NCI-H345 (cell line): Measurements from ENCODE around the gene PNPLA1.

Experiments used
- DNase-seq: peaks from one replicate; lab custom pipeline; 2025; lab: John Stamatoyannopoulos, UW

PNPLA1 gene

DNA sequence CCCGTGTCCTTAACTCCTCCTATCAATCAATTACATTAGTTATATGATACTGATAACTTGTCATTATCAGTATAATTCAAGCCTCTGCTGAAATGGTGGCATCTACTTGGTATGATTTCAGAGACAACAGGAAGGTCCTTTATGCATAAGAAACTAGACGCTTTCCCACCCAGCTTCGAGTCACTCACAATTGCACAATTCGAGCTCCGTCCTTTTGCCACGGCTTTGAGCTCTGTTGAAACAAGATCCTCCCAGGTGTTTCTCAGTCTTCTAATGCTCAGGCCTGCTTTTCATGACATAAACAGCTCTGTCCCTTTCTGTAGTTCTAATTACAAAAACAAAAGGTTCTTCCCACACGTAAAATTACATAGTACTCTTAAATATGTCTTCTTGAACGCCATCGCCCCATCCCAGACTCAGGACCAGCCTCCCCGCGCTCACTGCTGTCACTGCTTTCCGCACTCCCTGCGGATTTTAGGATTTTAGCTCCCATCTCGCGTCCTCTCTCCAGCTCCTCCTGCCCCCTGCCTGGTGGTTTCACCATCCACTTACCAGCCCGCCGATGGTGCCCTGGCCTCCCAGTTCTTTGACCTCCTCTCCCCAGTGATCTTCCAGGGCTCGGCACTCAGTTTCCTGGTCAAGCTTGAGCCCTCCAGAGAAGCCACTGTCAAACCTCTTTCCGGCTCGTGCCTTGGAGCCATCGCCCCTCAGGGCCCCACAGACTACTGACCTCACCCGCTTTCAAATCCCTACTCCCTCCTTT is 23.2 kb upstream of the PNPLA1 start:
- DNase-seq: no peak

DNA sequence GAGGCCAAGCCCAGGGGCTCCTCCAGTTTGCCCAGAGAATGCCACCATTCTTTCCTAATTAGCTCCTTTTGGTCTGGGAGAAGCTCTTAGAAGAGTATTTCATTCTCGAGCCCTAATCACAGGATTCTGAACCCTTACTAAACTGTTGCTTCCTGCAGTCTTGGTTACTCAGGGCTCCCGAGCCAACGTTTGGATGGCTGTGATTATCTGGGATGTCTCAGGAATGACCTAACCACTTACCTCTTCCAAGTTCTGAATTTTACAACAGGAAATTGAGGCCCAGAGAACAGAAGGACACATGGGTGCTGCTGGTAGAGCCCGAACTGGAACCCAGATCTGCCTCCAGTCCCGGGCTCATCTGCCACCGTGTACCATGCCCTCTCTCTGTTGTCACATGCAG is 22.2 kb upstream of the PNPLA1 start:
- DNase-seq: no peak

DNA sequence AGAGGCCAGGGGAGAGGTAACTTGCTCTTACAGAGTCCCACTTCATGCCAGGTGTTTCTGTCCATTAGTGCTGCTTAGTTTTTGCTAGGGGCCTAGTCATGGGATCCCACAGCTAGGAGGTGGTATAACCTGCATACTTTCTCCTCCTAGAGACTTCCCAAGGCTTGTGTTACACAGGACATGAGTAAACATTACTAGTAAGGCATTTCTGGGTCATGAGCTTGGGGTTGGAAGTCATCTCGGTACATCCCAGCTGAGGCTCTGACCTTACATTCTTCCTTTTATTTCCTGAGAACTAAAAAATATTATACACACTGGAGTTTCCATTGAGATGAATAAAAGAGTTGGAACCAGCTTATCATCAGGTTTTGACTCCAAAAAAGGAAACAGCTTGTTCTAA is 20.9 kb upstream of the PNPLA1 start:
- no peak for DNase-seq

DNA sequence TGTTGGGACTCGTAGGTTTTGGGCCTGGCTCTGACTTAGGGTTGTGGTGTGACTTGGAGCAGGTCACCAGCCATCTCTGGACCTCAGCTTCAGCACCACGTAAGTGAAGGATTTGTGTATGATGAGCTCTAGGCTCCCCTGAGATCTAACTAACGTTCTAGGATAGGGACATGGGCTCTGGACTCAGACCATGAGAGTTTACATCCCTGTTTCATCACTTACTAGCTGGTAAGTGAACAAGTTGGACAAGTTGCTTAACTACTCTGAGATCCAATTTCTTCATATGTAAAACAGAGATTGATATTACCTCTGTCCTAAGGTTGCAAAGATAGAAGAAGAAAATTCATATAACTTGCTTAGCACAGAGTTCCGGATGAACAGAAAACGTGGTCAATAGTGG is 20.3 kb upstream of the PNPLA1 start:
- no peak for DNase-seq

DNA sequence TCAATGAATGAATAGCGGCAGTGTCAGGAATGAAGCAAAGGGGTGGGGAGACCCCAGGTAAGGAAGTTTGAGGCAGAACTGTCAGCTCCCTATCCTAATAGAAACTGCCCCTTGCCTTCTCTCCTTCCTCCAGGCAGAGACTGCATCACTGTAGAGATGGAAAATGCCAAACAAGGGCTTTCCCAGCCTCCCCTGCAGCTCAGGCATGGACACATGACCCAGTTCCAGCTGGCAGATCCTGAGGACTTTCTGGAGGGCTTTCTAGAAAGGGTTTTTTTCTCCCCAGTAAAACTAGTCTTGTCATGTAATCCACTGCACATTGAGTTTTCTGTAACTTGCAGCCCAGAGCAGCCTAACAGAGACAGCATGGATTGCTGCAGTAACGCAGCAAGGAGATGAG is 17.9 kb upstream of the PNPLA1 start:
- no peak for DNase-seq

DNA sequence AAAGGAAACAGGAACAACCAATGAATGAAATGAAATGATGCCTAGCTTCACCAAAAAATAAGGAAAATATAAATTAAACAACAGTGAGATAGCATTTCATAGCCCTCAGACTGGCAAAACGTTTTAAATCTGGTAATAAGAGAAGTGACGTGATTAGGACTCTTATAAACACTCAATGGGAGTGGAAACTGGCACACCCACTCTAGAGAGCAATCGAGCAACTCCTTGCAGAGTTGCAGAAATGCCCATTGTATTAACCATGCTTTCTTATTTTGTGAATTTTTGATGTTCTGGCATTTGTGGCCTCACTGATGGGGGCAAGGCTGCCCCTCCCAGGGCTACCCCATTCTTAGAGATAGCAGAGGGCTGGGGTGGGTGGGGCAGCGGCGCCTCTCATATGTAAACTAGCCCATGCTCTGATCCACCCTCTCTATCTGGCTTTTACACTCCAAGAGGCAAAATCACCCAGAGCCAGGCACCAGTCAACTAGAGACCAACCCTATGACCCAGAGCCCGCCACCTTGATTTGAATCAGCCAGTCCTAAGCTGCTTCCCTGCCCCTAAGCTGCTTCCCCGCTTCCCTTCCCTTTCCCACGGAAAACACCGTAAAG is 6.4 kb upstream of the PNPLA1 start:
- no peak for DNase-seq

DNA sequence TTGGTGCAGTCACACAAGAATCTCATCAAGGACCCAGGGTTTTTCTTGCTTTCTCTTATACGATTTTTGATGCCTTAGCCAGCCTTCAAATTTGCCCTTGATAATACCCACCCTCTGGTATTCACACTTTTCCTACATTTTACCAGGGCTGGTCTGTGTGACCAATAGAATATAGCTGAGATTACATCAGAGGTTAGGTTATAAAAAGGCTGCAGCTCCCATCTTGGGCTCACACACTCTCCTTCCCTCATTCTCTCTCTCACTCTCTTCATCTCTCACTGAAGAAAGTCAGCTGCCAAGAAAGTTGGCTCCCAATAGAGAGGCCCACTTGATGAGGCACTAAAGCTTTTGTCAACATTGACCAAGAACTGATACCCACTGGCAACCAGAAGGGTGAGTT is 4.1 kb upstream of the PNPLA1 start:
- DNase-seq: no peak

DNA sequence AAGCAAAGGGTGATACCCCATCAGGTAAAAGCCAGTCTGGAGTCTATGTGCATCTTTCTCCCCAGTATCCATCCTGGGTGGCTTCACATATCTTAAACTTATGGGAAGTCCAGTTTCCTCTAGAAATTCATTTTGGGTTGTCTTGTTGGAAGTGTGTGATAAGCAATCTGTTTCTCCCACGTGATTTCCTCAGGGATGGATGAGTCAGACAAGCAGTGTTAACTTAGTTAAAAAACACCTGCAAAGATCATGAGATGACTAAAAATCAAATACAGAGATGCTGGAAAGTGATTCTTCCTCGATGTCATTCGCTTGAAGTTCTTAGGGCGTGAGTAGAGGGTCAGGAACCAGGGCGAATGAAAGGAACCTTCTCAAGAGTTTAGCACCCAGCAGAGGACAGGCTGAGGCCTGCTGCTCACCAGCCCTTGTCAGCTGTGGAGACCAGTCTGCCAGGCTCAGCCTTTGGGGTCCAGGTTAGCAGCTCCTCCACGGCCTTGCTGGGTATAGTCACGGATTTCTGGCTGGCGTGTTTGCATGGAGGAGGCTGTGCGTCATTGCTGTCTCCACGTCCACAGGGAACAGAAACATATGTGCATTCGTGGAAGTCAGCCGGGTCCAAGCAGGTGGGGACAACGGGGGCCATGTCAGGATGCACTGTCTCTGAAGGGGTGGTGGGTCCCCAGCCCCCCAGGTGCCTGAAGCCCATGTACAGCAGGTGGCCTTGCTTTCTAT is 2.8 kb upstream of the PNPLA1 start:
- no peak for DNase-seq

DNA sequence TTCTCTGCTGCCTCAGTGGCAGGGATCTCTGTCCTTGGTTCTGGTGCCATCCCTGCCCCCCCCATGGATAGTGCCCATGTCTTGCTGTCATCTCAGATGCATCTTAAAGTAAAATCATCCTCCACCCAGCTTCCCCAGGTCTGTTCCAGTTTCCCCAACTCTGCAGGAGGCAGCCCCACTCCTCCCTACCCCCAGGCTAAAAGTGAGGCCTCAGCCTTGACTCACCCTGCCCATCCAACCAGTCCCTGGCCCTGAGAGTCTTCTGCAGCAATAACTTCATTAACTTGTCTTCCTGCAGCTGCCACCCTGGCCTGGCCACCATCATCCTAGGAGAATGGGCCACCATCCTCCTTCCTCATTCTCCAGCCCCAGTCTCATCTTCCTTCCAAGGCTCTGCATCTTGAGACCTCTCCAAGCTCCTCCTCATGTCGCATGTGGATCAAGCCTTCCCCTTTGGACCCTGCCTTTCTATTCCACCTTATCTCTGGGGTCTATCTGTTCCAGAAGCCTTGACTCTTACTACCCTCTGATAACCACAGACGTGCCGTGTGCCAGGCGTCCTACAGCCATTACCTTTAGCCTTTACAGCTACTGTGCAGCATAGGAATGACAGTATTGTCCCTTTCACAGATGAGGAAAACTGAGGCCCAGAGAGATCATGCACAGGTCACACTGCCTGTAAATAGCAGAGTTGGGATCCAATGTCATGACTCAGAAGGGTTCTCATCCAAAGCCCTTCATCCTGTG is 2.0 kb upstream of the PNPLA1 start:
- DNase-seq: no peak

DNA sequence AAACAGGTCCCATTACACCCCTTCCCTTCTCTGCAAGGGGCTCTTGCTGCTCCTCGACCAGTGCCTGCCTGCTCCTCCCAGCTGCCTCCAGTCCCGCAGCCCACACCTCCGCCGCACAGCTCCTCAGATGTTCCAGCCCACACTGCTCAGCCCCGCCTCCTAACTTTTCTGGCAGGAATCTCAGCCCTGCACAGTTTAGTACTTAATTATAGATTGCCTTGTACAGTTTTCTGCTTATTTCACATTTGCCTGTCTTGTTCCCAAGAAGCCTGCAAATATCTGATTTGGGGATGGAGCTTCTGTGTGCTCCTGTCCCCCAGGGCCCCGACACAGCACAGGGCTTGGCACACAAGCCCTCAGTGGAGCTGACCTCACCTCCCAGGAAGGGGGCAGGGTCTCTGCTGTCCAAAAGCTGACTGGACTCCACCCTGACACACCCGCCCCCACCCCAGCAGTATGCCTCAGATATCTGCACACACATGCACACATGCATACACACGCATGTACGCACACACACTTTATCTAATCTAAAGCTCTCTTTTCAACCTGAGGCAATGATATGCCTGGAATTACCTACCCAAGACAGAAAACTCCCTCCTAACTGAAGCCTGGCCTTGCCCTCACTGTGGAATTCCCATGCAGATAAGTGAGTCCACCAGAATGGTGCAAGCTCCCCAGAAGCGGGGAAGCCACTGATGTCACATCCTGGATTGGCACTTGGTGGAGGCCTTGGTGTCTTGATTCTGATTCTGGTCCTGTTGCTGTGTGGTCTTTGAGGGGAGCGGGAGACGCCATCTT is 1.2 kb upstream of the PNPLA1 start:
- no peak for DNase-seq

DNA sequence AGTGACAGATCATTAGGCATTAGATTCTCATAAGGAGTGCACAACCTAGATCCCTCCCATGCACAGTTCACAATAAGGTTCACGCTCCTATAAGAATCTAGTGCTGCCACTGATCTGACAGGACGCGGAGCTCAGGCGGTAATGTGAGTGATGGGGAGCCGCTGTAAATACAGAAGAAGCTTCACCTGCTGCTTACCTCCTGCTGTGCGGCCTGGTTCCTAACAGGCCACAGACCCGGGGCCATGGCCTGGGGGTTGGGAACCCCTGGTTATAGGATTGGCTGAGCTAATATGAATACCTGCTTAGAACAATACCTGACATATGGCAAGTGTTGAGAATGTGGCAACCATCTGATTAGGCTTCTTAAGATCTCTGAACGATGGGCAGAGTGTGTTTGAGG is 2.4 kb downstream of the PNPLA1 start:
- DNase-seq: no peak

DNA sequence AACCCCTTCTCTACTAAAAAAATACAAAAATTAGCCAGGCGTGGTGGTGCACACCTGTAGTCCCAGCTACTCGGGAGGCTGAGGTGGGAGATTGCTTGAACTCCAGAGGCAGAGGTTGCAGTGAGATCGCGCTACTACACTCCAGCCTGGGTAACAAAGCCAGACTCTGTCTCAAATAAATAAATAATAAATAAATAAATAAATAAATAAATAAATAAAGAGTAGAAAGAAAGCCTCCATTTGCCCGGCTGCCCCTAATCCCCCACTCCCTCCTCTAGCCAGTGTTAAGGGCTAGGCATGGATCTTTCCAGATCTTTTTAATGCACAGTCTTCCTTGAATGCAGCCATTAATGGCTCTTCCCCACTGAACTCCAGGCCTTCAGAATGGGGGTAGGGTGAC is 3.2 kb downstream of the PNPLA1 start:
- DNase-seq: no peak

DNA sequence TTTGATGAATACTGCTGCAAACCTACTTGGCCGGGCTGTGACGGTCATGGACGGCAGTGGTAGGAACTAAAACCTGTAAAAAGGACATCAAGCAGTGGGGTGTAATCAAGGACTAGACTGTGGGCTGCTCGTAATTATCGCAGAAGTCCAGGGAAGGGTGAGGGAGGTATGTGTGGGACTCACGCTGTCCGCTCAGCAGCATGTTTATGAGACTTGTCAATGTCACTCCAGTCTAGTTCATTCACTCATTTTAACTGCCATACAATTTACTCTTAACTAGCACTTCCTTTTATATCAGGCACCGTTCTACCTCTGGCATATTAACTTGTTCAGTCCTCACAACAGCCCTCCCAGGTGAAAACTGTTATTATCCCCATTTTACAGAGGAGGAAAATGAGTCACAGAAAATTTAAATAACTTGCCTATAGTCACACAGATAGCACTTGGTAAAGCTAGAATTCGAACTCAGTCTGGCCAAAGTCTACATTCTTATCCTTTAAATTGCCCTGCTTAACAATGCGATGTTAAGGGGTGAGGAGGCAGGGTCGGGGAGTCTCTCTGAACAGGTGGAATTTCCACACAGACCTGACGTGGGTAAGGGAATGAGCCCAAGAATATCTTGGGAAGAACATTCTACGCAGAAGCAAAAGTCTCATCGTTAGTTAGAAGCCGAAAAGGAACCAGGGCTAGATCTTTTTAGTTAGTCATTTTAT is 4.1 kb downstream of the PNPLA1 start:
- DNase-seq: no peak

DNA sequence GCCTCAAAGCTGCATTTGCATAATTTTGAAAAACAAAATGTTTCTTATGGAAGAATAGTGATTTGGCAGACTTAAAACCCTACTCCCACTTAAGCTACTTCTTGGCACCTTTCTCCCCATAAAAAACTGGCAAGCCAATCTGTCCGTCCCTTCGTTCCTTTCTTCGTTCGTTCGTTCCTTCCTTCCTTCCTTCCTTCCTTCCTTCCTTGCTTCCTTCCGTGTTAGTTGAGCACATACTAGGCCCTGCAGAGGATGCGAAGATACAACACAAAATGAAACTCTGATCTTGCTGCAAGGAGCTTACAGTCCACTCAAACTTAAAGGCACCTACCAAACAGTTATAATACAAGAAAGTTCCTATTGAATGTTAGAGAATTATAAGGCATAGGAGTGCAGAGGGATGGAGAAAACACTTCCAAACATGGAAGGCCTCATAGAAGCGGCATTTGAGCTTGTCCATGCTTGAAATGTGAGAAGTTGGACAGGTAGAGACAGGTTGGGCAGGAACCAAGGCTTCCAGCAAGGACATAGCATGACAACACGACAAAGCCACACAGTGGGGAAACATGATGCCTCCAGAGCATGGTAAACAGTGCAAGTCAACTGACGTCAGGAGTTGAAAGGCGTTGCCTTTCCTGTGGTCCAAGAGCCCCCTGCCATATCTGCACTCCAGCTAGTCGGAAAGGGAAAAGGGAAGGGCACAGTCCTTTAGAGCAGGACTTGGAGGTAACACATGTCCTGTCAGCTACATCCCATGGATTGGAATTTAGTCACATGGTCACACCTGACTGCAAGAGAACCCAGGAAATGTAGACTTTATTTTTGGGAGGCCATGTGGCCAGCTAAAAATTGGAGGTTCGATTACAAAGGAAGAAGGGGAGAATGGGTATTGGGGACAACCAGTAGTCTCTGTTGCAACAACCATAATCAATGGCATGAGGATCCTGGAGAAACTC is 7.0 kb downstream of the PNPLA1 start:
- no peak for DNase-seq

DNA sequence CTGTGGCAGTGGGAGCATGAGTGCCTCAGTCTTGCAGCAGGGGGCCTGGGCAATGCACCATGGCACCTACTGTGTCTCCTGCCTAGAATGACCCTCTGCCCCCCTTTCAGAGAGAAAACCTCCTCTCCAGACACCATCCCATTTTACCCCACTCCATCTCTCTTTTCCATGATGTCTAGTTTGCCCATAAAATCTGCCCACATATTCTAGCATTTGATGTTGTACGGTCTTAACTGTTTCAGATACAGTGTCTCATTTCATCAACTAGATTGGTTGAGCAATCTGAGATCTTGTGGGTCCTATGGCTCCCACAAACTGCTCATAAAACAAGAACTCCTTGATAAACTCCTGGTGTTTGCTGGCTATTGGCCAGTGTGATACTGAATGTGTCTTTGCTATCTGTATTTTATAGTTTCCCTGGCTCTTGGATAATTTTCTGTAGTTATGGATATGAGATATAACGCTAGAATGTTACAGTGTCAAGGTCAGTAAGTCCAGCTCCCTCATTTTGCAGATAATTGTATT is 8.1 kb downstream of the PNPLA1 start:
- no peak for DNase-seq

DNA sequence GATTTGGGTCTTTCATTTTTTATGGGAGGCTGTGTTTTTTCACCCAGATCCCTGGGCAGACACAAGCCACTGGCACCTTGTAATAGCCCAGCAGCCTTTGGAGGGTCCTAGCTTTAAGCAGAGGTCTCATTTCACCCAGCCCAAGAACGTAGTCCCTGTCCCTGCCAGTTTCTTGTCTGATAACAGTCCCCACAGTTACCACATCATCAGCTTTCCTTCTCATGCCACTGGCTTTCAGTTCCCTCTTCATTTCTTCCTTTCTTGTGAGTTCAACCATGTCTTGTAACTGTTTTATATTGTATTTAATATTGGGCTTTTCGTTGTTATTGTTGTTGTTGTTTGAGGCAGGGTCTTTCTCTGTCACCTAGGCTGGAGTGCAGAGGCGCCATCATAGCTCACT is 10.6 kb downstream of the PNPLA1 start:
- no peak for DNase-seq

DNA sequence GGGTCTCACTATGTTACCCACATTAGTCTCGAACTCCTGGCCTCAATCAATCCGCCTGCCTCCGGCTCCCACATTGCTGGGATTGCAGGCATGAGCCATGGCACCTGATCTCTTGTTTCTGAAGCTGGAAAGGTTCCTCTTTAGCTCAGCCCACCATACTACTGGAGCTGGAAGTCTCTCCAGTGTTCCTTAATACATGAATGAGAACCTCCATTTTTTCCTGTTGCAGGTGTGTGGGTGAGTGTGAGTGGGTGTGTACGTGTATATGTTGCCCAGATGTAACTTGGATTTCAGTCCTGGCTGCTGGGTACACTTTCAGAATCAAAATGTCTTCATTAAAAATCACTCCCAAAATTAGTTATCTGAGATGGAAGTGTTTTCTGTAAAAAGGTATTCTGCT is 11.1 kb downstream of the PNPLA1 start:
- DNase-seq: no peak

DNA sequence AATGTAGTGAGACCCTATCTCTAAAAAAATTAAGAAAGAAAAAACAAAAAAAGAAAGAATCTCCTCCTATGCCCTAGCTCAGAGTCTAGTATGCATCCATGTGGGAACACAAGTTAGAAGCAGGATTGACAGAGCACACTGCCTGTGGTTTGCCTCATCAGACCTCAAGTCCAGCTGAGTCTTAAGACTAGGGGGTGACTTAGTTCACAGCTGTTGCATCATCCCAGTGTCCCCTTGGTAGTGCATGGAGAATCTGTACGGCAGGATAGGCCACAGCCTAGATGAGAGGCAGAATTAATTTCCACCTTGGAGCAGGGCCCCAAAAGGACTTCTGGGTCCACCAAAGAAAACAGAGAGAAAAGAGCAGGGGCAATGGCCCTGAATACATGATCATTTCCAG is 13.7 kb downstream of the PNPLA1 start:
- DNase-seq: no peak

DNA sequence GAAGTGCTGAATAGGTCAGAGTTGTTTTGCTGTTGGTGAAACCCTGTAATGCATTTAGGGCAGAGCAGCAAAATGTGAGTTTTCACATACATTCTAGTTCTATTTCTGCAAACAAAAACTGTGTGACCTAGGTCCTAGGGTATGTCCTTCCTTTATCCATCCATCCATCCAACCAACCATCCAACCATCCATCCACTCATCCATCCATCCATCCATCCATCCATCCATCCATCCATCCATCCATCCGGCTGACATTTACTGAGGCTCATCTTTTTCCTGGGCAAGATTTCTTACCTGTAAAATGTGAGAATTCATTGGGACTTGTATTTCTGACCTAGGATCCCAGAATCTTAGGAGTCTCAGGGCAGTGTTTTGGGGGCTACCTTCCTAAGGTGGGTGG is 14.5 kb downstream of the PNPLA1 start:
- DNase-seq: no peak

DNA sequence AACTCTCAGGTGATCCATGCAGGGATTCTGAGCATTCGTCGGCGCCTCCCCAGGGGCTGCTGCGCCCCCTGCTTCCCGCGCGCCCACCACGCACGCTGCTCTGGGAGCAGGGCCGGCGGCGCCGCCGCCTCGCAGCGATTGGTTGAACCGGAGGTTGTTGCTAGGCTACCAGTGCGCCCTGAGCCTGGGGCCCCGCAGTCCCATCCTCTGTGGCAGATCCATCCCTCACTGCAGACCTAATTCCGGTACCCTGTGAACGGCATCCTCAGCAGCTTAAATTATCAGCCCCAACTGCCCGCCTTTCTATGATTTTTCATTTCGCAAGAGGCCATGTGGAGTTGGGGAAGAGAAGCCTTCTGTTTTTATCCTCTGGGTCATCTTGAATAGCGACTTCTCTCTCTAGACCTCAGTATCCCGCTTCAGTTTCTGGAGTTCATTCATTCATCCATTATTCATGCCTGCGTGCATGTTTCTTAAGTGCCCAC is 15.4 kb downstream of the PNPLA1 start:
- no peak for DNase-seq
